ENCODE measurements around the gene ASPSCR1.

ASPSCR1 gene

DNA sequence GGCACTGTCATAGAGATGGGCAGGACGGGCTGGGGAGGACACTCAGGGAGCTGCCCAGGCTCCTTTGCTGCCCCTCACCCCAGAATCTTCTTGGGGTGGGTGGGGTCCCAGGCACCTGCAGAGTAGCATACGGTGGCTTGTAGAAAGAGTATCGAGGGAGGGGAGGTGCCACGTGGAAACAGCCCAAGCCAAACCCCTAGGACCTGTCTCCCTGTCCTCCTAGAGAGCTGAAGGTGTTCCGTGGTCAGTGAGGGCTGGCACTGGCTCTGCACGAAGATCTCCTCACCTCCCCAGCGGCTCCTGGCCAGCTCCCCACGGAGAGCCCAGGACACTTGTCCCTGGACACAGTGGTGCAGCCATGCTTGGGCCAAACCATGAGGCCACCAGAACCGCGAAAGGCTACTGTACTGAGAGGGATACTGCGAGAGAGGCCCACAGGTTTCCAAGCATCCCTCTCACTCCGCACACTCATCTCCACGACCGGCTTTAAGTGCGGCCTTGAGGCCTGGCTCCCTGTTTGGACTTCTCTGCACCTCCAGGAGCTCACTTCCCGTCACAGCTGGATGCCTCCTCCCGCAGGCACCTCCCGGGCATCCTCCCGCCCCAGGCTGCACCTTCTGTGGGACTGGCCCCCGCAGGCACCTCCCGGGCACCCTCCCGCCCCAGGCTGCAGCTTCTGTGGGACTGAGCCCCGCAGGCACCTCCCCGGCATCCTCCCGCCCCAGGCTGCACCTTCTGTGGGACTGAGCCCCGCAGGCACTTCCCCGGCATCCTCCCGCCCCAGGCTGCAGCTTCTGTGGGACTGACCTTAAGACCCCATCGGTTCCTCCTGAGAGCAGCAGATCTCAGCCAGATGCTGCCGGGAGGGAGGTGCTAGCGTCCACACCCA is 47.9 kb upstream of the ASPSCR1 start:
- no peak overlapping the region for H4K8ac ChIP-seq (ENCODE audit: low read length)
- no peak overlapping the region for H3K18ac ChIP-seq (ENCODE audit: low read depth in 1 of 2, low read length in 2 of 2)
- no peak overlapping the region for H3K4me2 ChIP-seq (ENCODE audit: low read length, poor library complexity, severe bottlenecking)
- H3K4ac ChIP-seq (ENCODE audit: low read depth in 1 of 2, low read length in 2 of 2), result no peak overlapping the region
- no peak for DNase-seq
- H2AFZ ChIP-seq (ENCODE audit: low read depth, low read length), result no peak overlapping the region
- H2BK5ac ChIP-seq (ENCODE audit: low read depth, low read length, poor library complexity, severe bottlenecking), result no peak overlapping the region
- H3K36me3 ChIP-seq (ENCODE audit: control insufficient read depth in 1 of 2, insufficient read depth in 2 of 2, low read depth in 1 of 2, low read length in 2 of 2), result peaks cover 0 to 37% of the 10 kb centered on the region in 2 experiments
- no peak overlapping the region for H2BK15ac ChIP-seq (ENCODE audit: low read depth, poor library complexity, severe bottlenecking)
- H3K14ac ChIP-seq (ENCODE audit: low read length in 2 of 2), result no peak overlapping the region
- H3K27me3 ChIP-seq (ENCODE audit: control insufficient read depth in 1 of 2, insufficient read depth in 1 of 2, low read length in 2 of 2), result peaks cover 0 to 17% of the 10 kb centered on the region in 2 experiments
- no peak overlapping the region for H3K27ac ChIP-seq (ENCODE audit: low read length, poor library complexity, severe bottlenecking)
- 89% methylated on average over 31 of the region's 31 CpGs for WGBS
- no peak overlapping the region for H2AK5ac ChIP-seq (ENCODE audit: low read length, severe bottlenecking)
- H4K91ac ChIP-seq (ENCODE audit: low read length), result no peak overlapping the region
- H3K79me1 ChIP-seq (replicated peaks; ENCODE audit: low read length, poor library complexity, severe bottlenecking), result peaks cover 10% of the 10 kb centered on the region
- H3K23ac ChIP-seq (ENCODE audit: low read length in 2 of 2), result no peak overlapping the region
- H3K4me3 ChIP-seq (ENCODE audit: insufficient read depth in 1 of 2, low read depth in 1 of 2, low read length in 2 of 2), result peak overlapping the region in 1 of 2 experiments; percentile 78
- H2BK120ac ChIP-seq (ENCODE audit: low read depth, low read length), result no peak overlapping the region
- no peaks in the 10 kb centered on the region for H3K9me3 ChIP-seq (ENCODE audit: control insufficient read depth, low read length)
- no peak overlapping the region for H3K9ac ChIP-seq (ENCODE audit: low read length)
- H3K4me1 ChIP-seq (ENCODE audit: control insufficient read depth, insufficient read depth, low read depth, low read length), result peaks cover 44% of the 10 kb centered on the region
- no peak overlapping the region for H2BK12ac ChIP-seq (ENCODE audit: low read length in 2 of 2)

DNA sequence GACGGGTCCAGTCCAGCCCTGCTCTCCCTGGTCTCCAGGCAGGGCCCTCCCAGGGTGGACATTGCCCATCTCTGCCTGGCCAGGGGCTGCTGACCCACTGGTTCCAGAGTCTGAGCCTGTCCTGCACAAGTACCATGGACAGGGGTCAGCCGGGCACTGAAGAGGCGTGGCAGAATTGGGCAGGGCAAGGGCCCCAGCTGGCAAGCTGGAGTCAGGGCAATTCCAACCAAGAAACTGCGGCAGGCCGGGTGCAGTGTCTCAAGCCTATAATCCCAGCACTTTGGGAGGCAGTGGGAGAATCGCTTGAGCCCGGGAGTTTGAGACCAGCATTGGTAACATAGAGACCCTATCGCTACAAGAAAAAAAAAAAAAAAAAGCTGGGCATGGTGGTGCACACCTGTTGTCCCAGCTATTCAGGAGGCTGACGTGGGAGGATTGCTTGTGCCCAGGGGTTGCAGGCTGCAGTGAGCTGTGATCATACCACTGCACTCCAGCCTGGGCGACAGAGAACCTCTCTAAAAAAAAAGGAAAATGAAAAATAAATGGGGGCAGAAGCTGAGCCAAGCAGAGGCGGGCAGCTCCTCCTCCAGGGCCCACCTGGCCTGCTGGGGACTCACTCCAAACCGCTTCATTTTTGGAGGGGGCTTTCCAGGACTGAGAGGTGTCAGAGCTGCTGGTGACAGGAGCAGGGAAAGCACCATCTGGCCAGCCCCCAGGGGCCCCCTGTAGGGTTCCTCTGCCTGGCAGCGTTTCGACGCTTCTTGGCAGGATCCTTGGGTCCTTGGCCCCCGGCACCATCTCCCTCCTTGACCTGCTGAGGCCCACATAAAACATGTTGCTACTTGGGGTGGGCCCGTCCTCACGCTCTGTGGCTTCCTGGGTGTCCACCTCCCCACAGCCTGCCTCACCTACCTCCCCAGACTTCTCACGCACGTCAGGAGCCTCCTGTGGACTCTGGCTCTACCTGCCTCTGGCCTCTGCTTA is 47.0 kb upstream of the ASPSCR1 start:
- Histone ChIP-seq H3K4ac (ENCODE audit: low read depth in 1 of 2, low read length in 2 of 2) (no peak overlapping the region), H3K4me2 (ENCODE audit: low read length, poor library complexity, severe bottlenecking) (no peak overlapping the region), H3K4me3 (ENCODE audit: insufficient read depth in 1 of 2, low read depth in 1 of 2, low read length in 2 of 2) (no peak overlapping the region), H4K8ac (ENCODE audit: low read length) (no peak overlapping the region), H3K4me1 (ENCODE audit: control insufficient read depth, insufficient read depth, low read depth, low read length) (peaks cover 44% of the 10 kb centered on the region), H3K9me3 (ENCODE audit: control insufficient read depth, low read length) (no peaks in the 10 kb centered on the region), H2BK12ac (ENCODE audit: low read length in 2 of 2) (no peak overlapping the region), H3K27ac (ENCODE audit: low read length, poor library complexity, severe bottlenecking) (no peak overlapping the region), H3K36me3 (ENCODE audit: control insufficient read depth in 1 of 2, insufficient read depth in 2 of 2, low read depth in 1 of 2, low read length in 2 of 2) (peaks cover 0 to 42% of the 10 kb centered on the region in 2 experiments), H3K9ac (ENCODE audit: low read length) (no peak overlapping the region), H2BK15ac (ENCODE audit: low read depth, poor library complexity, severe bottlenecking) (no peak overlapping the region), H2AFZ (ENCODE audit: low read depth, low read length) (no peak overlapping the region), H4K91ac (ENCODE audit: low read length) (no peak overlapping the region), H3K23ac (ENCODE audit: low read length in 2 of 2) (no peak overlapping the region), H3K79me1 (replicated peaks; ENCODE audit: low read length, poor library complexity, severe bottlenecking) (peaks cover 17% of the 10 kb centered on the region), H2BK120ac (ENCODE audit: low read depth, low read length) (no peak overlapping the region), H3K27me3 (ENCODE audit: control insufficient read depth in 1 of 2, insufficient read depth in 1 of 2, low read length in 2 of 2) (peaks cover 0 to 17% of the 10 kb centered on the region in 2 experiments), H3K14ac (ENCODE audit: low read length in 2 of 2) (no peak overlapping the region), H2BK5ac (ENCODE audit: low read depth, low read length, poor library complexity, severe bottlenecking) (no peak overlapping the region), H3K18ac (ENCODE audit: low read depth in 1 of 2, low read length in 2 of 2) (no peak overlapping the region), H2AK5ac (ENCODE audit: low read length, severe bottlenecking) (no peak overlapping the region)
- DNase-seq, result no peak
- WGBS, result 79% methylated on average over 20 of the region's 20 CpGs

DNA sequence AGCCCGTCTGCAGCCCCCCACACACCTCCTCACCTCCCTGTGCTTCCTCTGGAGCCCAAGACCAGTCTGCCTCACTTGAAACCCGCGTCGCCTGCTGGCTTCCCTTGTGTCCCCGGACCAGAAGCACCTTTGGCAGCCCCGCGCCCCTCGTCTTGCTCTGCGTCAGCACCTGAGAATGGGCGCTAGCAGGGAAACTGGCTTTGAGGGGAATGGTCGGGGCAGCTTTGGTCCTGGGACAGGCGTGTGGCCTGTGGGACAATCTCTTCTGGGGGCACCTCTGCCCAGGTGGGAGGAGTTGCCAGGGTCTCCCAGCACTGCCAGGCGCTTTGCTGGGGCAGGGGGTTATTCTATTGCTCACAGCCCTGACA is 46.3 kb upstream of the ASPSCR1 start:
- no peak overlapping the region for H2BK12ac ChIP-seq (ENCODE audit: low read length in 2 of 2)
- H2BK15ac ChIP-seq (ENCODE audit: low read depth, poor library complexity, severe bottlenecking), result no peak overlapping the region
- no peak overlapping the region for H3K18ac ChIP-seq (ENCODE audit: low read depth in 1 of 2, low read length in 2 of 2)
- H3K4me1 ChIP-seq (ENCODE audit: control insufficient read depth, insufficient read depth, low read depth, low read length), result peaks cover 45% of the 10 kb centered on the region
- H2AFZ ChIP-seq (ENCODE audit: low read depth, low read length), result no peak overlapping the region
- H3K4me2 ChIP-seq (ENCODE audit: low read length, poor library complexity, severe bottlenecking), result no peak overlapping the region
- DNase-seq, result no peak
- H3K27ac ChIP-seq (ENCODE audit: low read length, poor library complexity, severe bottlenecking), result no peak overlapping the region
- no peak overlapping the region for H3K14ac ChIP-seq (ENCODE audit: low read length in 2 of 2)
- peaks cover 22% of the 10 kb centered on the region for H3K79me1 ChIP-seq (replicated peaks; ENCODE audit: low read length, poor library complexity, severe bottlenecking)
- H3K9ac ChIP-seq (ENCODE audit: low read length), result no peak overlapping the region
- no peak overlapping the region for H2BK5ac ChIP-seq (ENCODE audit: low read depth, low read length, poor library complexity, severe bottlenecking)
- H3K23ac ChIP-seq (ENCODE audit: low read length in 2 of 2), result no peak overlapping the region
- 62% methylated on average over 13 of the region's 13 CpGs for WGBS
- H4K91ac ChIP-seq (ENCODE audit: low read length), result no peak overlapping the region
- H2BK120ac ChIP-seq (ENCODE audit: low read depth, low read length), result no peak overlapping the region
- H3K36me3 ChIP-seq (ENCODE audit: control insufficient read depth in 1 of 2, insufficient read depth in 2 of 2, low read depth in 1 of 2, low read length in 2 of 2), result peaks cover 0 to 42% of the 10 kb centered on the region in 2 experiments
- H3K4ac ChIP-seq (ENCODE audit: low read depth in 1 of 2, low read length in 2 of 2), result no peak overlapping the region
- no peaks in the 10 kb centered on the region for H3K9me3 ChIP-seq (ENCODE audit: control insufficient read depth, low read length)
- no peak overlapping the region for H3K4me3 ChIP-seq (ENCODE audit: insufficient read depth in 1 of 2, low read depth in 1 of 2, low read length in 2 of 2)
- H3K27me3 ChIP-seq (ENCODE audit: control insufficient read depth in 1 of 2, insufficient read depth in 1 of 2, low read length in 2 of 2), result peaks cover 0 to 17% of the 10 kb centered on the region in 2 experiments
- H2AK5ac ChIP-seq (ENCODE audit: low read length, severe bottlenecking), result no peak overlapping the region
- H4K8ac ChIP-seq (ENCODE audit: low read length), result no peak overlapping the region

Data from mesenchymal stem cell (in vitro differentiated cells and primary cell).